Loucy (cell line): ENCODE measurements around the gene DACH1.
"Not testable (repeated sequence)": the region's sequence is repeated elsewhere in the genome, so short reads cannot be mapped to it uniquely, and the experiment has no call there.

Experiments used
- H2AFZ ChIP-seq: fragments of 200-600 bp; sonication (generic); 2 replicates; pipeline ENCODE4 v1.6.0; 2016; ENCODE audit warnings: antibody characterized with exemption, mild to moderate bottlenecking, low read length, moderate library complexity
- H3F3A ChIP-seq: fragments of 200-600 bp; 2 replicates; pipeline ENCODE4 v1.6.0; 2016; ENCODE audit warnings: antibody characterized with exemption, low read depth, mild to moderate bottlenecking
- H3K27me3 ChIP-seq: fragments of 200-600 bp; sonication (generic); 2 replicates; pipeline ENCODE4 v1.6.1; 2014; ENCODE audit warnings: low read length, mild to moderate bottlenecking; ENCODE audit not compliant: insufficient read depth, poor library complexity, severe bottlenecking
- H3K36me3 ChIP-seq: fragments of 200-600 bp; sonication (generic); 2 replicates; pipeline ENCODE4 v1.6.1; 2016; ENCODE audit warnings: low read length; ENCODE audit not compliant: insufficient read depth
- H3K4me1 ChIP-seq: fragments of 200-600 bp; sonication (generic); 2 replicates; pipeline ENCODE4 v1.5.1; 2014; ENCODE audit warnings: low read length, mild to moderate bottlenecking; ENCODE audit not compliant: insufficient read depth, poor library complexity, severe bottlenecking
- H3K4me2 ChIP-seq: fragments of 200-600 bp; sonication (generic); 2 replicates; pipeline ENCODE4 v1.6.0; 2014; ENCODE audit warnings: antibody characterized with exemption, low read length, low read depth, mild to moderate bottlenecking; ENCODE audit not compliant: poor library complexity, severe bottlenecking
- H3K4me3 ChIP-seq: fragments of 200-600 bp; sonication (generic); 2 replicates; pipeline ENCODE4 v1.5.1; 2014; ENCODE audit warnings: low read length, mild to moderate bottlenecking, mixed read lengths; ENCODE audit not compliant: poor library complexity, severe bottlenecking
- H3K79me2 ChIP-seq: fragments of 200-600 bp; sonication (generic); 2 replicates; pipeline ENCODE4 v1.6.1; 2014; ENCODE audit warnings: low read length; ENCODE audit not compliant: insufficient read depth
- H3K9ac ChIP-seq: fragments of 200-600 bp; sonication (generic); 2 replicates; pipeline ENCODE4 v1.6.0; 2014; ENCODE audit warnings: mild to moderate bottlenecking, low read depth, low read length, moderate library complexity; ENCODE audit not compliant: poor library complexity, severe bottlenecking
- H3K9me2 ChIP-seq: fragments of 200-600 bp; sonication (generic); replicated peaks from 2 replicates; pipeline ENCODE4 v1.6.1; 2016; ENCODE audit warnings: low read depth, low read length, mixed read lengths
- H3K9me3 ChIP-seq: fragments of 200-600 bp; sonication (generic); 2 replicates; pipeline ENCODE4 v1.6.1; 2014; ENCODE audit warnings: mild to moderate bottlenecking, antibody characterized with exemption, low read length, low read depth; ENCODE audit not compliant: insufficient read depth
- H4K20me1 ChIP-seq: fragments of 200-600 bp; sonication (generic); 2 replicates; pipeline ENCODE4 v1.6.0; 2014; ENCODE audit warnings: antibody characterized with exemption, low read length, mild to moderate bottlenecking; ENCODE audit not compliant: insufficient read depth, poor library complexity, severe bottlenecking
- CTCF ChIP-seq: fragments of 200-600 bp; sonication (generic); conservative IDR thresholded peaks from 2 replicates; pipeline ENCODE4 v1.5.1; 2014; ENCODE audit warnings: mild to moderate bottlenecking, antibody characterized with exemption, low read length
- EZH2phosphoT487 ChIP-seq: fragments of 200-600 bp; IDR thresholded peaks from 2 replicates; pipeline ENCODE4 v1.6.1; 2018; ENCODE audit warnings: antibody characterized with exemption, mild to moderate bottlenecking, moderate library complexity, borderline replicate concordance

The DACH1 gene

GRCh38 chr13:71906448-71906847 lies 39.4 kb upstream of the DACH1 start:
- H2AFZ ChIP-seq = no peak overlapping the region
- H3K4me1 ChIP-seq = no peaks in the 10 kb centered on the region
- no peak for TF ChIP-seq CTCF
- TF ChIP-seq EZH2phosphoT487 = no peak
- no peaks in the 10 kb centered on the region for H3K27me3 ChIP-seq
- H4K20me1 ChIP-seq = no peaks in the 10 kb centered on the region
- H3F3A ChIP-seq = no peaks in the 10 kb centered on the region
- H3K9me3 ChIP-seq = no peaks in the 10 kb centered on the region
- no peaks in the 10 kb centered on the region for H3K79me2 ChIP-seq
- H3K4me2 ChIP-seq = no peak overlapping the region
- H3K36me3 ChIP-seq = no peaks in the 10 kb centered on the region
- H3K9me2 ChIP-seq = no peaks in the 10 kb centered on the region
- no peak overlapping the region for H3K9ac ChIP-seq
- no peak overlapping the region for H3K4me3 ChIP-seq

GRCh38 chr13:71902676-71903075 lies 35.7 kb upstream of the DACH1 start:
- Histone ChIP-seq H3K4me1 (no peaks in the 10 kb centered on the region), H3K9me2 (no peaks in the 10 kb centered on the region), H3K9me3 (no peaks in the 10 kb centered on the region), H3K27me3 (no peaks in the 10 kb centered on the region), H2AFZ (no peak overlapping the region), H3K79me2 (no peaks in the 10 kb centered on the region), H3F3A (no peaks in the 10 kb centered on the region), H4K20me1 (no peaks in the 10 kb centered on the region), H3K36me3 (no peaks in the 10 kb centered on the region), H3K4me3 (no peak overlapping the region), H3K4me2 (no peak overlapping the region), H3K9ac (no peak overlapping the region)
- no peak for TF ChIP-seq EZH2phosphoT487
- no peak for TF ChIP-seq CTCF

GRCh38 chr13:71893506-71893905 lies 26.5 kb upstream of the DACH1 start:
- H3K4me1 ChIP-seq, H3K9me3 ChIP-seq, H3F3A ChIP-seq, H3K4me2 ChIP-seq, H2AFZ ChIP-seq, H3K4me3 ChIP-seq, H3K79me2 ChIP-seq, H3K27me3 ChIP-seq, H4K20me1 ChIP-seq, H3K9me2 ChIP-seq, H3K9ac ChIP-seq, H3K36me3 ChIP-seq: not testable (repeated sequence)

- H3K79me2 ChIP-seq = no peaks in the 10 kb centered on the region
- H3F3A ChIP-seq = no peaks in the 10 kb centered on the region
- no peaks in the 10 kb centered on the region for H3K27me3 ChIP-seq
- H3K9ac ChIP-seq = no peak overlapping the region
- no peak overlapping the region for H3K4me3 ChIP-seq
- TF ChIP-seq EZH2phosphoT487 = no peak
- no peak for TF ChIP-seq CTCF
- no peak overlapping the region for H3K4me2 ChIP-seq
- H2AFZ ChIP-seq = no peak overlapping the region
- H3K9me2 ChIP-seq = no peaks in the 10 kb centered on the region
- H4K20me1 ChIP-seq = no peaks in the 10 kb centered on the region
- H3K9me3 ChIP-seq = no peaks in the 10 kb centered on the region
- H3K36me3 ChIP-seq = no peaks in the 10 kb centered on the region
- H3K4me1 ChIP-seq = no peaks in the 10 kb centered on the region
Measured at GRCh38 chr13:71886880-71887279, 19.9 kb upstream of the DACH1 start.
